HG02870 (cell line): ENCODE data around the gene C1QTNF6.

ENCODE experiments used
- ATAC-seq: cut with Tn5 transposase; IDR thresholded peaks from one replicate; pipeline ENCODE4 v1.9.1; 2021; ENCODE audit warnings: mild to moderate bottlenecking, moderate library complexity; ENCODE audit not compliant: unreplicated experiment

C1QTNF6 gene

GRCh38 chr22:37224757-37225420 is 36.8 kb upstream of the C1QTNF6 start:
- ATAC-seq, result no peak

DNA sequence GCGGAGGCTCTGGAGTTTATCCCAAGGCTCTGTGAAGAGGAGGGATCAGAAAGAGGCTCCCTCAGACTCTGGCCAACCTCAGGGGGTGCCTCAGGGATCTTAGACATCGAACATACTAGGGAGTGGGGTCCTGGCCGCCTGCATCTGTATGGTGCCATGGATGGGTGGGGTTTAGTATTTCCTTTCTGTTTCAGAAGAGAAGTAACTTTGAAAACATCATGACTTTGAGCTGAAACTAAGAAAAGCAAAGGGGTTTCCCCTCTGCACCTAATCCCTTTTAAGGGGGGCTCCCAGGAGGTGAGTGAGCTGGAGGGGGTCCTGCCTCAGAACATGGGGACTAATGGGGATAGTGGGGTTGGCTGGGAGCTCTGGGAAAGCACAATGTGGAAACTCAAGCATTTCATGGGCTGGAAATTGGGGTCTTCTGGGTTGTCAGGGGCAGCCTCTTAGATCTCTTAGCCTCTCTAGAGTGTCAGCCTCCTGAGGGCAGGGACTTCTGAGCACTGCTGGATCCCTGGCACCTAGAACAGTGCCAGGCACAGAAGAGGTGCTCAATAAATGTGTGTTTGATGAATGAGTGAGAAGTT is 36.0 kb upstream of the C1QTNF6 start:
- no peak for ATAC-seq

DNA sequence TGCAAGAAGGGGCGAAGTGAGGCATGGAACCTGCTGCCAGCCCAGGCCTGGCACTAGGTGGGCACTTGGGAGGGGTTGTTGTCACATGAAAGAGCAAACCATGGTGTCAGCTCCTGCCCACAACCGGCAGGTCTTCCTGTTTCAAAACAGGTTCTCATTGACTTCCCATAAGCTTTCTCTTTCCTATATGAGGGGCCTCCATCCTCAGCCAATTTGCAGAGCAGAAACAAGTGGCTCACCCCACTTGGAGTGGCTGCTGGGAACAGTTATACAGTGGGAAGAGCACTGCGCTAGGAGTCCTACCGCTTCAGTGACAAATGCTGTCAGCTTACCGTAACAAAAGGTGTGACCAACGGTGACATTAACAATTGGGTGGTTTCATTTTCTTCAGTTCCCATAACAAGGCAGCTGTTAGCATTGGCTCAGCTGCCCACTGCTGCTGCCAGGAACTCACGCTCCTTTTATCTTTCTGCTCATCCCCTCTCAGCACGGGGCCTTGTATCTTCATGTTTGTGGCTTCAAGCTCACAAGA is 34.5 kb upstream of the C1QTNF6 start:
- no peak for ATAC-seq

- ATAC-seq, result no peak
Measured at GRCh38 chr22:37221424-37222333, 33.6 kb upstream of the C1QTNF6 start.

GRCh38 chr22:37220543-37220981 is 32.5 kb upstream of the C1QTNF6 start:
- no peak for ATAC-seq

GRCh38 chr22:37219533-37219932 is 31.5 kb upstream of the C1QTNF6 start:
- no peak for ATAC-seq

GRCh38 chr22:37218771-37219411 is 30.8 kb upstream of the C1QTNF6 start:
- ATAC-seq, result peak; percentile 85

GRCh38 chr22:37218399-37218770 is 30.3 kb upstream of the C1QTNF6 start:
- ATAC-seq, result peak; percentile 2

DNA sequence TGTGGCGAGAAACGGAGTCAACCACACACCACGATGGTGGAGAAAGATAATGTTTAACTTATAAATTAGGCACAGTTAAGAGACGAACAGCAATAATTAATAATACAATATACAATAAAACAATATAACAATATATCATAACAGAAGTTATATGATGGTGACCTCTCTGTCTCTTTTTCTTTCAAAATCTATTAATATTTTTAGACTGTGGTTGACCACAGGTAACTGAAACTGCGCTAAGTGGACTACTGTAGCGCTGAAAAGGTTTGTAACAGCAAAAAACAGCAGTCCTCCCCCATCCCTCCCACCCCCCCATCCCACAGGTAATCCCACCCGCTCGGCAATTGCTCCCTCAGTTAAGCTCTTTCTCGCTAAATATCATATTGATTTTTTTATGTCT is 27.8 kb upstream of the C1QTNF6 start:
- no peak for ATAC-seq

DNA sequence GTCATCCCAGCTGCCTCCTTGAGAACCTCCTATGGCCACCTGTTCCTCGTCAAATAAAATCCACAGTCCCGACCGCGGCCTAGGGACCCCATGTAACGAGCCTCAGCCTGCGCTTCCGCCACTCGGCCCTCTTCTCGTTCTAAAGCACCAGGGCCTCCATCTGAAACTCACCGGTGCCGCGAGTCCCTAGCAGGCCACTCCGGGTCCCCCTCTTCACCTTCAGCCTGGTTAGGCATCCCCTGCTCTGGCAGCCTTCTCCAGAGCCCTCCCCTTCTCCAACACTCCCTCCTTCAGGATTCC is 26.6 kb upstream of the C1QTNF6 start:
- ATAC-seq, result no peak

DNA sequence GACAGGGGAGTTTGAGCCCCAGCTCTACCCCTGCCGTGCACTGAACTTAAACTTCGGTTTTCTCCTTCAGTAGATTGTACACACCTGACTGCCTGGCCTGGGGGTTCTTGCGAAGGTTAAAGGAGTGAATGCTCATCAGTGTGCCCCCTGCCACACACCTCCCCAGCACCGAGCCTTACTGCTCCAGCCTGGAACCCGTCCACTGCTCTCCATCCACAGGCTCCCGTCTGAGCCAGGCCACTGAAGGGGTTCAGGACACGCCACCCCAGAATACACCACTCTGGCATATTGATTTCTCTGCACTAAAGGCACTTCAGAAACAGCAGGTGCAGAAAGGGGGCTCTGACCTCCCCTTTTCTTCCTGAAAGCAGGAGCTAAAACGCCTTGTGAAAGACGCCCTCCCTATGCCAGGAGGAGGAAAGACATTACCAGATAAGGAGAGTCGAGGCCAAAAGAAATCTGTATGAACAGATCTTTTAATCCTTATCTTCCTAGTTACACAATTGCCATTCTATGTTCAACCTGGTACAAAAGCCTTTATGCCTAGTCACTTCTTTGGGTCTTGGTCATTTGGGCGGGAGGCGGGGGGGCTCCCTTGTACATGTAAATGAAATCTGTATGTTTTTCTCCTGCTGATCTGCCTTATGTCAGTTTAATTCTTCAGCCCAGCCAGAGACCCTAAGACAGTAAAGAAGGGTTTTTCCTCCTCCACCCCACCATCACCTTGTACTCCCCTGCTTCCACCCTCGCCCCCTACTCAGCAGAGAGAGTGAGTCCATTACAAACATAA is 26.1 kb upstream of the C1QTNF6 start:
- ATAC-seq, result no peak

GRCh38 chr22:37213218-37213855 is 25.3 kb upstream of the C1QTNF6 start:
- no peak for ATAC-seq

DNA sequence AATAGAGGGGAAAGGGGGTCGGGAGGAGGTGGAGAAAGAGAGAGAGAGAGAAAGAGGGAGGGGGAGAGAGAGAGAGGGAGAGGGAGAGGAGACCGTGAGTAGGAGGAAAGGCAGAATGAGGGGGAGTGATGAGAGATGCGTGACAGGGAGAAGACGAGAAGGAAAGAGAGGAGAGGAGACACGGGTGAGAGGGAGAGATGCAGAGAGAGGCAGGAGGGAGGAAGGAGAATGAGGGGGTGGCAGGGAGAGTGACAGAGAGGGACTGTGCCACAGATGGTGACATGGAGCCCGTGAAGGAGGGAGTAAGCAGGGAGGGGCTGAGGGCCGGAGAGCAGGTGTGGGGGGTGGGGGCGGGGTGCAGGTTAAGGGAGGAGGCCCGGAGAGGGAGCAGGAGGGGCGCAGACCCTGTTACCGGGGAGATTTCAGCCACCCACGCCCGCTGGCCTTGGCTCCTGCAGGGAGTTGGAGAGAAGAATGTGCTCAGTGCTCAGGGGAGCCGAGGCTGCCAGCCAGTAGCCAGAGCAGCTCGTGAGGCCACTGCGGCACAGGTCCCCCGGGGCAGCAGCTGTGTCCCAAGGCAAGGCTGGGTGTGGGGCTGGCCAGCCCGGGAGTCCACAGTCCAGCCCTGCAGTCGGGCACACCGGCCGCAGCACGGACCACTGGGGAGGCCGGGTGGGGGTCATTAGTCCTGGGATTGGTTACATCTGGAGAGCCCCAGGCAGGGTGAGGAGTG is 24.3 kb upstream of the C1QTNF6 start, which contains the start of gene SSTR3:
SSTR3 (minus strand) TSS at position 304 of the 733 bp plus-strand sequence. CDS start 4,674 bp downstream, outside the sequence.
- ATAC-seq, result no peak

DNA sequence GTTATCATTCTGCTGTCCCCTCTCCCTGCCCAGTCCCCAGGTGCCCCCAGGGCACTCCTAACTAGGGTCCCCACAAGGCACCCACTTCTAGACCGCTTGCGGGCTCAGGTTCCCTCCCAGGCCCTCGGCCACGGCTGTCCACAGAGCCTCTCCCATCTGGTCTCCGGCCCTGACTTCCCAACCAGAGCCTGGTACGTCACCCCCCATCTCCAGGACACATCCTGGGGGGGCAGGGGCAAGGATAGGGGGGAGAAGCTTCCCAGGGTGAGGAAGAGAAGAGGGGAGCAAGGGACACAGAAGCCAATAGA is 23.8 kb upstream of the C1QTNF6 start:
- ATAC-seq, result no peak

DNA sequence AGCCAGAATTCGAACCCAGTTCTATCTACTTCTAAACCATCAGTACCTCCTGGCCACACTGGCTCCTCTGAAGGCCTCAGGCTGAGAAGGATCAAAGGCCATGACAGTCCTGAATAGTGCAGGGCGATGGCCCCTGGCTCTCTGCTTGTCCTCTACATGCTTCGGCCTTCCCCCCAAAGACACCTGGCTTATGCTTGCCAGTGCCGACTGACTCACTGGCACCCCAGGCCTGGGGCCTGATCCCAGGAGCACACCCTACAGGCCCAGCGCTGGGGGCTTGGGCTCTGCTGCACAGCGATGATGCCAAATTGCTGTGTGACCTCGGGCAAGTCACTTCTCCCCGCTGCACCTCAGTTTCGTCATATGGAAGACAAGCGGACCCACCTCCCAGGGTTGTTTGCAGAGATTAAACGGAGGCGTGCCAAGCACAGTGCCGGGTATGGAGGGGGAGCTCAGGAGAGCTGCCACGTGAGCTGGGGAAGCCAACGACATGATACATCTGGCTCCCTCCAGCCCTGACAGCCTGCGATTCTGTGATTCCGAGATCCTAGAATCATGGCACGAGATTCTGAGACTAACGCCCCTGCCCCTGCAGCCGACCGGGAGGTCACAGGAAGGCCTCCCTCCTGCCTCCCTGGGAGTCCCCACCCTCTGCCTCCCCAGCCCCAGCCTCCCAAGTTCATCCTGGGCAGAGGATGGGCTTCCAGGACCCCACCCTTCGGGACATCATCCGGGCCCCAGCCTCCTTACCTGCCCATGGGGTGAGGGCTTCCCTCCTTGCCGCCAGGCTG is 23.2 kb upstream of the C1QTNF6 start:
- ATAC-seq, result no peak

- no peak for ATAC-seq
Measured at GRCh38 chr22:37210041-37210803, 22.2 kb upstream of the C1QTNF6 start.

DNA sequence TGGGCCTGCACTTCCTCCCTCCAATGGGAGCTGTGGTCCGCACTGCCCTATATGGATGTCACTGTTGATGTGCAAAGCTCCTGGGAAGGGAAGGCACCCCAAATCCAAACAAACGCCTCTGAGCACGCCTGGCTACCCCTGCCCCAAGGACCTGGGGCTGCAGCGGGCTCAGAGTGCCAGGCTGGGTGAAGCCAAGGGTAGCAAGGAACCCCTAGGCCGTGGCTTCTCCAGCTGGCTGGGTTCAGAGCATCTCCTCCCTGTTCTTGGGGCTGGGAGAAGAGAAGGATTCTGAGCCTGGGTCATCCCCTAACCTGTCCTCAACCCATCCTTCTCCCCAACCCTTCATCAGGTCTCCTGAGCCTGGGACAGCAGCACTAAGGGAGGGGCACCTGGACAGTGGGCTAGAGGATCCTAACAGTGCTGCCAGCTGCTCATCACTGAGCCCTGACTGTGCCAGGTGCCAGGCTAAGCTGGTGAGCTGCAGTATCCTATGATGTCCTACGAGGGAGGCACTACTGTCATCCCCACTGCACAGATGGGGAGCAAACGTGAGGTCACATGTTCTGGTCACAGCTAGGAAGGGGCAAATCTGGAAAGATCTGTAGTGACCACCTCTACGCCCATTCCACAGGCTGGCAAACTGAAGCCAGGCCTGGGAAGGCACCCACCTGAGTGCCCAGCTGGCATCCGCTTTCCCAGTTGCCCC is 21.2 kb upstream of the C1QTNF6 start:
- ATAC-seq, result no peak
